Measurements from ENCODE around the gene SPTBN4. TPM values are rescaled to one million over a fixed set of nuclear protein-coding genes. Genes with fewer than 3 reads are reported as not detected.
"Not testable (repeated sequence)": the region's sequence is repeated elsewhere in the genome, so short reads cannot be mapped to it uniquely, and the experiment has no call there.

Gene SPTBN4
- total RNA-seq, 1 donor, result 0.72 TPM

GRCh38 chr19:40431698-40432097, 35.1 kb upstream of the SPTBN4 start:
- no peaks in the 10 kb centered on the region for H3K79me2 ChIP-seq (ENCODE audit: insufficient read depth, low read length)

GRCh38 chr19:40432760-40433159, 34.0 kb upstream of the SPTBN4 start:
- H4K20me1 ChIP-seq (ENCODE audit: insufficient read depth, low read length); H3K27me3 ChIP-seq (ENCODE audit: insufficient read depth, low read length); H3K36me3 ChIP-seq (ENCODE audit: insufficient read depth, low read length); H3K79me2 ChIP-seq (ENCODE audit: insufficient read depth, low read length); DNase-seq (ENCODE audit: insufficient read length, low spot score, missing footprints); H3K9me3 ChIP-seq (ENCODE audit: low read depth, low read length): not testable (repeated sequence)
- Histone ChIP-seq H3K27ac (ENCODE audit: low read depth, low read length) (peak overlapping the region; percentile 86), H3K4me3 (ENCODE audit: insufficient read depth, low read length) (peak overlapping the region; percentile 70), H2AFZ (ENCODE audit: low read length) (peak overlapping the region; percentile 87), H3K4me1 (ENCODE audit: insufficient read depth, low read length) (peaks cover 12% of the 10 kb centered on the region), H3K4me2 (ENCODE audit: insufficient read depth, low read length) (peak overlapping the region; percentile 86)

More at GRCh38 chr19:40431698-40432097, 35.1 kb upstream of the SPTBN4 start:
- Histone ChIP-seq H3K4me1 (ENCODE audit: insufficient read depth, low read length) (peaks cover 12% of the 10 kb centered on the region), H3K36me3 (ENCODE audit: insufficient read depth, low read length) (no peaks in the 10 kb centered on the region), H3K4me3 (ENCODE audit: insufficient read depth, low read length) (no peak overlapping the region), H3K4me2 (ENCODE audit: insufficient read depth, low read length) (no peak overlapping the region), H2AFZ (ENCODE audit: low read length) (no peak overlapping the region), H3K27ac (ENCODE audit: low read depth, low read length) (no peak overlapping the region), H3K9me3 (ENCODE audit: low read depth, low read length) (no peaks in the 10 kb centered on the region), H3K27me3 (ENCODE audit: insufficient read depth, low read length) (no peaks in the 10 kb centered on the region), H4K20me1 (ENCODE audit: insufficient read depth, low read length) (no peaks in the 10 kb centered on the region)
- DNase-seq (ENCODE audit: insufficient read length, low spot score, missing footprints), result no peak
- TF ChIP-seq CTCF (IDR thresholded peaks at IDR 0.05; ENCODE audit: extremely low read depth, low read depth, low read length), result no peak

- H3K36me3 ChIP-seq (ENCODE audit: insufficient read depth, low read length), result no peaks in the 10 kb centered on the region
- peak; percentile 98 for DNase-seq (ENCODE audit: insufficient read length, low spot score, missing footprints)
- TF ChIP-seq CTCF (IDR thresholded peaks at IDR 0.05; ENCODE audit: extremely low read depth, low read depth, low read length), result no peak
- H3K27me3 ChIP-seq (ENCODE audit: insufficient read depth, low read length), result no peaks in the 10 kb centered on the region
- no peaks in the 10 kb centered on the region for H3K9me3 ChIP-seq (ENCODE audit: low read depth, low read length)
- H3K79me2 ChIP-seq (ENCODE audit: insufficient read depth, low read length), result no peaks in the 10 kb centered on the region
- H4K20me1 ChIP-seq (ENCODE audit: insufficient read depth, low read length), result no peaks in the 10 kb centered on the region
- H3K4me2 ChIP-seq (ENCODE audit: insufficient read depth, low read length), result peak overlapping the region; percentile 86
- peaks cover 12% of the 10 kb centered on the region for H3K4me1 ChIP-seq (ENCODE audit: insufficient read depth, low read length)
- peak overlapping the region; percentile 89 for H2AFZ ChIP-seq (ENCODE audit: low read length)
- peak overlapping the region; percentile 86 for H3K27ac ChIP-seq (ENCODE audit: low read depth, low read length)
- peak overlapping the region; percentile 70 for H3K4me3 ChIP-seq (ENCODE audit: insufficient read depth, low read length)
Measured at GRCh38 chr19:40433391-40434216, 33.2 kb upstream of the SPTBN4 start.

- Histone ChIP-seq H2AFZ (ENCODE audit: low read length) (no peak overlapping the region), H3K36me3 (ENCODE audit: insufficient read depth, low read length) (peaks cover 26% of the 10 kb centered on the region), H4K20me1 (ENCODE audit: insufficient read depth, low read length) (peaks cover 32% of the 10 kb centered on the region), H3K4me3 (ENCODE audit: insufficient read depth, low read length) (no peak overlapping the region), H3K4me2 (ENCODE audit: insufficient read depth, low read length) (no peak overlapping the region), H3K27me3 (ENCODE audit: insufficient read depth, low read length) (no peaks in the 10 kb centered on the region), H3K9me3 (ENCODE audit: low read depth, low read length) (no peaks in the 10 kb centered on the region), H3K79me2 (ENCODE audit: insufficient read depth, low read length) (peaks cover 35% of the 10 kb centered on the region), H3K27ac (ENCODE audit: low read depth, low read length) (no peak overlapping the region), H3K4me1 (ENCODE audit: insufficient read depth, low read length) (peaks cover 8% of the 10 kb centered on the region)
- DNase-seq (ENCODE audit: insufficient read length, low spot score, missing footprints), result no peak
- no peak for TF ChIP-seq CTCF (IDR thresholded peaks at IDR 0.05; ENCODE audit: extremely low read depth, low read depth, low read length)
Measured at GRCh38 chr19:40438284-40438683, 28.5 kb upstream of the SPTBN4 start.

Data from osteoblast (primary cell).